Measurements from ENCODE around the gene DDX41. TPM values are rescaled to one million over a fixed set of nuclear protein-coding genes. Genes with fewer than 3 reads are reported as not detected.

Gene DDX41
- polyA plus RNA-seq, 3 donors: 97.3 to 111 (median 103) TPM

- no peak for DNase-seq
These were observed 45.0 kb downstream of the DDX41 start for GRCh38 chr5:177471610-177472356.

- no peak for DNase-seq
These were observed 45.8 kb downstream of the DDX41 start for GRCh38 chr5:177470759-177471536.

GRCh38 chr5:177469750-177470525 is 46.8 kb downstream of the DDX41 start:
- DNase-seq: no peak

GRCh38 chr5:177468685-177469628 is 47.8 kb downstream of the DDX41 start:
- no peak for DNase-seq

GRCh38 chr5:177468329-177468684 is 48.5 kb downstream of the DDX41 start:
- DNase-seq: no peak

- DNase-seq: no peak
These were observed 49.3 kb downstream of the DDX41 start for GRCh38 chr5:177467436-177467835.

GRCh38 chr5:177466861-177467260 is 49.9 kb downstream of the DDX41 start:
- no peak for DNase-seq

GRCh38 chr5:177465044-177465443 is 51.7 kb downstream of the DDX41 start:
- DNase-seq: no peak

- no peak for DNase-seq
These were observed 54.6 kb downstream of the DDX41 start for GRCh38 chr5:177462021-177462670.

Other genes starting within 250 kb of the DDX41 start
- 10 to 100 TPM; 30.0 to 33.6 (median 30.9) TPM for gene RAB24, start 213.2 kb downstream of the DDX41 start, polyA plus RNA-seq (ENCODE audit: insufficient read length in 3 of 3)
- 100 to 1,000 TPM; 109 to 151 (median 127) TPM for gene PRELID1, start 213.2 kb downstream of the DDX41 start, polyA plus RNA-seq (ENCODE audit: insufficient read length in 3 of 3)
- 10 to 100 TPM; 22.4 to 30.8 (median 26.2) TPM for gene MXD3, start 205.1 kb downstream of the DDX41 start, polyA plus RNA-seq (ENCODE audit: insufficient read length in 3 of 3)
- 100 to 1,000 TPM; 139 to 165 (median 142) TPM for gene LMAN2, start 165.3 kb downstream of the DDX41 start, polyA plus RNA-seq (ENCODE audit: insufficient read length in 3 of 3)
- gene RGS14, start 159.0 kb downstream of the DDX41 start, polyA plus RNA-seq (ENCODE audit: insufficient read length in 3 of 3): 10 to 100 TPM; 16.3 to 18.9 (median 17.4) TPM
- gene SLC34A1, start 132.5 kb downstream of the DDX41 start, polyA plus RNA-seq (ENCODE audit: insufficient read length in 3 of 3): 100 to 1,000 TPM; 215 to 304 (median 249) TPM
- gene PFN3, start 116.3 kb downstream of the DDX41 start, polyA plus RNA-seq (ENCODE audit: insufficient read length in 3 of 3): 1 to 10 TPM; 3.1 to 6.2 (median 5.2) TPM
- gene F12, start 107.4 kb downstream of the DDX41 start, polyA plus RNA-seq (ENCODE audit: insufficient read length in 3 of 3): 10 to 100 TPM in 2 of 3 donors, 1 to 10 TPM in 1; 9.1 to 22.1 (median 20.7) TPM
- gene GRK6, start 90.3 kb downstream of the DDX41 start, polyA plus RNA-seq (ENCODE audit: insufficient read length in 3 of 3): 10 to 100 TPM; 27.9 to 32.3 (median 30.6) TPM
- 1 to 10 TPM; 2.3 to 3.1 (median 2.9) TPM for gene PRR7, start 70.1 kb downstream of the DDX41 start, polyA plus RNA-seq (ENCODE audit: insufficient read length in 3 of 3)
- 100 to 1,000 TPM; 198 to 243 (median 217) TPM for gene DBN1, start 43.3 kb downstream of the DDX41 start, polyA plus RNA-seq (ENCODE audit: insufficient read length in 3 of 3)
- 100 to 1,000 TPM; 117 to 152 (median 120) TPM for gene PDLIM7, start 19.4 kb downstream of the DDX41 start, polyA plus RNA-seq (ENCODE audit: insufficient read length in 3 of 3)
- 1 to 10 TPM; 6.6 to 7.2 (median 7.1) TPM for gene DOK3, start 7.1 kb downstream of the DDX41 start, polyA plus RNA-seq (ENCODE audit: insufficient read length in 3 of 3)
- gene FAM193B, start 37.6 kb upstream of the DDX41 start, polyA plus RNA-seq (ENCODE audit: insufficient read length in 3 of 3): 100 to 1,000 TPM in 2 of 3 donors, 10 to 100 TPM in 1; 78.8 to 110 (median 105) TPM
- gene TMED9, start 75.2 kb upstream of the DDX41 start, polyA plus RNA-seq (ENCODE audit: insufficient read length in 3 of 3): 100 to 1,000 TPM; 164 to 180 (median 166) TPM
- gene B4GALT7, start 83.2 kb upstream of the DDX41 start, polyA plus RNA-seq (ENCODE audit: insufficient read length in 3 of 3): 10 to 100 TPM; 28.7 to 34.0 (median 29.6) TPM